IMR-90 (cell line): ENCODE results near the gene PDE6A. TPM values are rescaled to one million over a fixed set of nuclear protein-coding genes. Genes with fewer than 3 reads are reported as not detected.

Experiments used
- CTCF ChIP-seq: conservative IDR thresholded peaks from 2 replicates; pipeline ENCODE4 v1.5.1; 2012; ENCODE audit warnings: mild to moderate bottlenecking, low read depth, low read length, improper control_type of control experiment
- MAFK ChIP-seq: IDR thresholded peaks from 2 replicates; pipeline ENCODE4 v1.6.1; 2012; ENCODE audit warnings: low read depth, low read length, improper control_type of control experiment
- MAZ ChIP-seq: IDR thresholded peaks from 2 replicates; pipeline ENCODE4 v1.6.1; 2012; ENCODE audit warnings: low read depth, mild to moderate bottlenecking, low read length, improper control_type of control experiment, moderate library complexity, borderline replicate concordance
- polyA plus RNA-seq, 3 experiments: library from polyadenylated mRNA; depleted of rRNA; stranded (reverse); fragments of >200 nt; gene quantifications; 2 replicates each; pipeline ENCODE4 v1.2.3, GENCODE V29; 2012; ENCODE audit warnings: low replicate concordance in 1 of 3
- total RNA-seq: library from RNA; depleted of rRNA; stranded (reverse); fragments of >200 nt; gene quantifications from 2 replicates; pipeline ENCODE4 v1.2.3, GENCODE V29; 2012

The PDE6A gene
- total and polyA plus RNA-seq, 2 of the 4 experiments (the other 2 are of a cell fraction), result not detected

GRCh38 chr5:149913436-149914419, 30.9 kb downstream of the PDE6A start (continued):
- TF ChIP-seq MAZ (no peak), MAFK (no peak), CTCF (no peak)
